HG03103 (cell line): ENCODE results near the gene DBP.
"Not testable (repeated sequence)": the region's sequence is repeated elsewhere in the genome, so short reads cannot be mapped to it uniquely, and the experiment has no call there.

Source experiments
- ATAC-seq: cut with Tn5 transposase; IDR thresholded peaks from one replicate; pipeline ENCODE4 v1.9.1; 2021; ENCODE audit warnings: low read depth; ENCODE audit not compliant: unreplicated experiment

The DBP gene

DNA sequence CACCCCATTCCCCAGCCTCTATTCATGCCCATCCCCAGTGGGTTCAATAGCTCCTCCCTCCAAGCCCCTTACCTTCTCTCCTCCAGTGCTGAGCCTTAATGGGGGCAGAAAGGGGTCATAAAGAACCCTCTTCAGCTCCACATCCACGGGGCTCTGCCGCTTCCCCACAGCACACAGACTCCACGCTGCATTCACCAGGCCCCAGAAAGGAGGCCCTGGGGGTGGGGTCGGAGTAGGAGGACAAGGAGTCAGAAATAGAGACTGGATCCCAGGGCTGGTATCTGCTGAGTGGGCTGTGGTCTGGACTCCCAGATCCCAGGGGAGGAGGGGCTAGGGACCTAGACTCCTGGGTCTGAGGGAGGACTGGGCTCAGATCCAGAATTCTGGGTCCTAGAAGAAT, 7.2 kb upstream of the DBP start:
- ATAC-seq, result no peak

DNA sequence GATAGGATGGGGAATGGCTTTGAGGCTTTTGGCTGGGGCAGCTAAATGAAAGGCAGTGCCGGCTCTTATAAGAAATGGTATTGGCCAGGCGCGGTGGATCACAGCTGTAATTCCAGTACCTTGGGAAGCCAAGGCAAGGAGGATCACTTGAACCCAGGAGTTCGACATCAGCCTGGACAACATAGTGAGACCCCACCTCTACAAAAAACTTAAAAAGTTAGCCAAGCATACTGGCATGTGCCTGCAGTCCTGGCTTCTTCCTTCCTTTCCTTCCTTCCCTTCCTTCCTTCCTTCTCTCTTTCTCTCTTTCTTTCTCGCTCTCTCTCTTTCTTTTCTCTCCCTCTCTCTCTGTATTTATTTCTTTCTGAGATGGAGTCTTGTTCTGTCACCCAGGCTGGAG, 5.7 kb upstream of the DBP start:
- ATAC-seq, result no peak

DNA sequence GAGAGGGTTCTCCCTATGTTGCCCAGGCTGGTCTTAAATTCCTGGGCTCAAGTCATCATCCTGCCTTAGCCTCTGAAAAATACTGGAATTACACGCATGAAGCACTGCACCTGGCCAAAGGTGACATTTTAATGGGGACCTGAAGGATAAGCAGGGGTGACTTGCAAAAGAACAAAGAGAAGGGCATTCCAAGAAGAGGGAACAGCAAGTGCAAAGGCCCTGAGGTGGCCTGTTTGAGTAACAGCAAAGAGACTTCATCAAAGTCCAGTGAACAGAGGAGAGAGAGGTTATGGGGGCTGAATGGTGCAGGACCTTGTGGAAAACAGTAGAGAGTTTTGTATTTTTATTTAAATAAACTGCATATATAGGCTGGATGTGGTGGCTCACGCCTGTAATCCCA, 4.7 kb upstream of the DBP start:
- no peak for ATAC-seq

DNA sequence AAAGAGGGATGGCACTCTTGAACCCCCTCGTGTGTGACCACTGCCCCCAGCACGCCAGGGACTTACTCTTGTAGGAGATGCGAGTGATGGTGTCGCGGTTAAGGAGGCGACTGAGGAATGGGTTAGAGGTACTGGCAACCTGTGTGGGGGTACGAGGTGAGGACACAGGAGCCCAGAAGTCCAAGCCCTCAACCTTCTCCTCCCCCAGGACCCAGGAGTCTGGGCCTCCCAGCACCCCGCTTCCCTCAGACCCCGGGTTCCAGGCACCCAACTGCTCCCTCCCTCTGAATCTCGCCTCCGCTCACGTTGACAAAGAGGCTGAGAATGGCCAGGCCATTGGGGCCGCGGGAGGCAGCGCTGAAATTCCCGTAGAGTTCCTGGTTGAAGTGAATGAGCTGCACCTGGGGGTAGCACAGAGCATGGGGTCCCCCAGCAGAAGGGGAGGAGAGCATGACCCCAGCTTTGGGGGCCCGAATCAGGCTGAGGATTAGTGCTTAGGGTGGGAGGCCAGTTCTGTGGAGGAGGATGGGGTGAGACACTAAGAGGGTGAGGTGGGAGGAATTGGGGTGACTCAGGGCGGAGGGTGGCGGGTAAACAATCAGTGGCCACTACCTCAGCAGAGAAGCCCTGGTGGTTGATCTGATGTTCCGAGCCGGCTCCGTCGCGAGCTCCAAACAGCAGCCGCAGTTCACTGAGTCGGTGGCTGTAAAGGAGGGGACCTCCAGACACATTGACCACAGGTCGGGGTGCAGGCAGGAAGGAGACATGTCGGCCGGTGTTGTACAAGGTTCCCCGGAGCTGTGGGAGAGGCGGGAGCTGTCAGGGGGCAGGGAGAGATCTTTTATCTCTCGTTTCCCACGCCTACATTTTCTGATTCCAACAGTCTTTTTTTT, 2.5 kb upstream of the DBP start:
- no peak for ATAC-seq

DNA sequence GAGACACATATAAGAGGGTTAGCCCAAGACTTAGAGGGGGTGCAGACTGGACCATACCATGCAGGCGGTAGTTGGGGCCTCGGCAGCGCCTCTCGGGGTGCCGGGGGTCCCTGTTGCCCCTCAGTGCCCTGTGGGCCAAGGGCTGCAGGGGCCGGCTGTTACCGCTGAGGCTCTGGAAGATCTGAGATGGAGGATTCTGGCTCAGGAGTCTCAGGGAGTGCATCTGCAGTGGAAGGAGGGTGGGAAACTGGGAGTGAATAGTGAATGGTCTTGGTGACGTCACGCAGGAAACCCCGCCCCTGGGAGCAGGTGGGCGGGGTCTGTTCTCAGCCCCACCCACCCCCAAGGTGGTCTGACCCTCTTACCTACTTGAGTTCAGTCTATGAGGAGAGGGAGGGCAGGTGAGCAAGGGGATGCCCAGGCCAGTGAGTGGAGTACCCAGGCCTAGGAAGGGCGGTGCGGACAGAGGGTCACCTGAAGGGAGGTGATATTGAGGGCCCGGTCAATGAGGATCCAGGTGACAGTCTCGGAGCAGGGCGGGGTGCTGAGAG, 1.7 kb upstream of the DBP start:
- no peak for ATAC-seq

DNA sequence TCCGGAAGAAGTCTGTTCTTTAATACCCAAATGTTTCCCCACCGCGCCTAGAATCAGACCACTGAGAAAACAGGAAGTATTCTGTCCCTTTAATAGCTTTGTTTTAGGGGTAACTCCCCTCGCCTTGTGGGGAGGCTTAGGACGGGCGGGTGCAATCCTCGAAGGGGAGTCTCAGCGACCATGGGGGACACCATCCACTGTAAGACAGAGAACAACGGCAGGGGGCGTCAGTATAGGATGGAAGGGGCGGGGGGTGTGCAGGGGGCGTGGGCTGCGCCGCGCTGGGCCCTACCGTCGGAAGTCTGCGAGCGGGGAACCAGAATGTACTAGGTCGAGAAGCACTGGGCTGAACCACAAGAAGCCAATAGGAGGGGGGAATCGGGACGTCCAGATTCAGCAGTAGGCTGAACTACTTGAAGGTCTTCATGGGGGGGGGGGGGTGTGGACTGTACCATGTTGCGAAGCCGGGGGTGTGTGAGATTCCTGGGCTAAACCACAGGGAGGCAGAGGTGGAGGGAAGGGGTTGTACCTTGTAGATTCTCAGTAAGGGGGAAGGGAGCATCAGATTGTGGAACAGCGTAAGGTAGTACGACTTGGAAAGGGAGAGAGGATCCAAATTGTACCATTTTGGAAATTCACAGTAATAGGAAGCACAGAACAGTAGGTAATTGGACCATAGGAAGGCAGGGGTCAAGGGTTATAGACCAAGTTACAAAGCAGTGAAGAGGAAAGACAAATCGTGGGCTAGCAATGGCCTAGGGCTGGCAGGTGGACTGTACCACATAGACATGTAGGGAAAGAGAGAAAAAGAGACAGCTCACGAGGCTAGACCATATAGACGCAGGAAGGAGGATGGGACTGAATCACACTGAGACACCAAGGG, 1.0 kb upstream of the DBP start:
- peak; percentile 5 for ATAC-seq

DNA sequence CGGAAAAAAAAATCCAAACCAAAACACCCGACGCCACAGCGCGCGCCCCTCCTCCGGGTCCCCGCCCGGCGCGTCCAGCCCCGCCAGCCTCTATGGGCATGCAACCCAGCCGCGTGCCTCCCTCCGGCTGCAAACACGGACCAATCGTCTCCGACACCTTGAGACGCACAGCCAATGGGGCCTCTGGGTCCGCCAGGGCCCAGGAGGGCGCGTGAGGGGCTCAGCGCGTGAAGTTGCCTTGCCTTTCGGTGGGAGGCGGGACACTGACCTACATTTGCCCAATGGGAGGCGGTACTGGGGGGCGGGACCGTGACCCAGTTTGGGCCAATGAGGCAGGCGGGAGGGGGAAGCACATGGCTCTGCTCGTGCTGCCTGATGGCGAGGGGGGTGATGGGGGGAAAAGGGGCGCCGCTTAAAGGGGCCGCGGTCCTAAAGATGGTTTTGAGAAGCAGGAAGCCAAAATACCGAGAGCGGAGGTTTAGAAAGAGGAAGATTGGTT, 319 bp upstream of the DBP start:
- ATAC-seq, result peak; percentile 58

DNA sequence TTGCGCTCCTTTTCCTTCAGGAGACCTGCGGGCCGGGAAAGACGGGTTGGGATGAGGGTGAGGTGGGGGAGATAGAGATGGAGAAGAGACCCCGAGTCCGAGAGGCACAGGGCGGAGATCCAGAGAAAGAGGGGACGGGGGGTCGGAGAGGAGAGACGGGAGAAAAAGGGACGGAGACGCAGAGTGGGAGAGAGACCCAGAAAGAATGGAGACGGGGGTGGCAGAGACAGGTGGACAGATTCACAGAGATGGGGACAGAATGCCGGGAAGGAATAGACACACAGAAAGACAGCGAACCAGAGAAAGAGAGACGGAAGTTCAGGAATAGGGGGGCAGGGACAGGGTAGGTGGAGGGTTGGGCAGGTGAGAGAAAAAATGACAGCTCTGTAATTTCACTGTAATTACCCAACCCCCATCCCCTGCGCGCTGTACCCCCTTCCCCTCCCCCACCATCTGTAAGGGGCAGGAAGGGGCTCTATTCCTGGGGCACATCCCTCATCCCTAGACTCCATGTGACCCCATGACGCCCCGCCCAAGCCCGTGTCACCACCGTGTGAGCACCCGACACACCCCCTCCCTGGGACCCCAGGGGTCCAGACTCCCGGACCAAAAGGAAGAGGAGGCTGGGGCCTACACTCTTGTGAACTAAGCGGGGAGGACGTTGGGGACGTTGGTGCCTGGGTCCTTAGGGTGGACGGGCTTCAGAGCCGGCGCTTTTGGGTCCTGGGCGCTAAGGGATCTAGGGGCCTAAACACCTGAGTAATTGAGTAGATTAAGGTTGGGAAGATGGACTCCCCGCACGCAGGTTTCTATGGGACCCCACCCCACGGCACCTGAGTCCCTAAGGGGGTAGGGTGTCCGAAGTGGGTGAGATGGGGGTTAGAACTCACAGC, 967 bp downstream of the DBP start:
- ATAC-seq, result no peak

DNA sequence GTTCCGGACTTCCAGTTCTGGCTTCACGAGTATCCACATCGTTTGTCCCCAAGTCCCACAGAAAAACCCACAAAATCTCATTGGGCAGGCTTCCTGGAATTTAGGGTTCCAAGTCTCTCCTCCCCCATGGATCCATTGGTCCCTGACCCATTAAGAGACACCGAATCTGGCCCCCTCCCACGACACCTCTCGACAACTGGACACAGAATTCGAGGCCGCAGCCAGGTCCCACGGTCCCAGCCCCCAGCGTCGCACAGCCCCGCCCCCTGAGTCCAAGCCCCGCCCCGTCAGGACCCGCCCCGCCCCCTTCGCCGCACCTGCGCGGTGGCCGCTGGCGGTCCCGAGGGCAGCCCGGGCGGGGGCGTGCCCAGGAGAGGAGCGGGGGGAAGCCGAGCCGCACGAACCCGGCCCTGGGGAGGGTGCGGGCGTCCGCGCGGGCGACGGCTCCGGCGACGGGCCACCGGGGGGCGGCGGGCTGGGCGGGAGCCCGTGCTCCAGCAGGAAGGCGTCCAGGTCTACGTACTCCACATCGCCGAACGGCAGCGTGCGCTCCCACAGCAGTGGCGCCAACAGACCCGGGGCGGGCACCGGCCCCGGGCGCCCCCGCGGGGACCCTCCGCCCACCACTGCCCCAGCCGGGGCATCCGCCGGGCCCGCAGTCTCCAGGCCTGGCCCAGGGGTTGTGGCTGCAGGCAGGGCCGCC, 1.8 kb downstream of the DBP start:
- ATAC-seq, result no peak

DNA sequence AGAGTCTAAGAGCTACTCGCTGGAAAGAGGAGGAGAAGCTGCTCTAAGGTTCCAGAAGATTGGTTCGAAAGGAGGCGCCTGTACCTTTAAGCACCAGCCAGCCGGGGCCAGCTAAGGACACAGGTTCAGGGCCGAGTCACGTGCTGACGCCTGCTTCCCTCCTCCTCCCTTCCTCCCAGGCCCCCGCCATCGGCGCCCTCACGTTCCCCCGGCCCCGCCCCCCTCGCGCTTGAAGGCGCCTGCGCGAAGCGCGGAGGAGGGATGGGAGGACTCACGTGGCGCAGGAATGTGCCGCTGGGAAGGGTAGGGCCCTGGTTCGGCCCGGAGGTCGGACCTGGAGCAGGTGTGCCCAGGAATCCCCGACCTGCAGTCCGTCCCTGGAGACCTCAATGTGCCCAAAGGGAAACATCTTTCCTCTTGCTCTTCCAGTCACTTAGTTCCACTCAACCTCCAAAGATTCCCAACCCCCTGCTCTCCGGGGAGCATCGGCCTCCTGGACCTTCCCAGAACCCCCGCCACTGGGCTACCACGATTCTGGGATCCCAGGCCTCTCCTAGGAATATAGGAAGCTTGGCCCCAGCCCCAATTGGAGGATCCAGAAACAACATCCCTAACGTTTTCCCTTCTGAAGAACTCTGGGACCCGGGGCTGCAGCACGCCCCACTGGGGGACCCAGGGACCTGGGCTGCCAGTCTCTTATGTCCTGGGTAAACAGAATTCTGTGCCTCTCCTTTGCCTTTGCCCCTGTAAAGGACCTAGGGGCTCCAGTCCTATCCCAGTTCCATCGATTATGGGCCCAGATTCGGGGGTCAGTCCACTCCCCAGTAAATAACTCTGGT, 2.5 kb downstream of the DBP start:
- peak; percentile 27 for ATAC-seq

DNA sequence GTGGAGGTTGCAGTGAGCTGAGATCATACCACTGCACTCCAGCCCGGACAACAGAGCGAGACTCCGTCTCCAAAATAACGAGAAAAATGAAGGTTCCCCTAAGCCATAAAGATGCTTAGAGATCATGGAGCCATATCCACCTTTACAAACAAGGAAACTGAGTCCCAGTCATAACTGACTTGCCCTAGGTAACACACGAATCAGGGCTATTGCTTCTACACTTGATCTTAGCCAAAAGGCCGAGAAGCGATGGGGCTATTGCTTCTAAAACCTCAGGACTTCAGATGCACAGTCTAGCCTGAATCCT, 3.2 kb downstream of the DBP start:
- ATAC-seq, result no peak

DNA sequence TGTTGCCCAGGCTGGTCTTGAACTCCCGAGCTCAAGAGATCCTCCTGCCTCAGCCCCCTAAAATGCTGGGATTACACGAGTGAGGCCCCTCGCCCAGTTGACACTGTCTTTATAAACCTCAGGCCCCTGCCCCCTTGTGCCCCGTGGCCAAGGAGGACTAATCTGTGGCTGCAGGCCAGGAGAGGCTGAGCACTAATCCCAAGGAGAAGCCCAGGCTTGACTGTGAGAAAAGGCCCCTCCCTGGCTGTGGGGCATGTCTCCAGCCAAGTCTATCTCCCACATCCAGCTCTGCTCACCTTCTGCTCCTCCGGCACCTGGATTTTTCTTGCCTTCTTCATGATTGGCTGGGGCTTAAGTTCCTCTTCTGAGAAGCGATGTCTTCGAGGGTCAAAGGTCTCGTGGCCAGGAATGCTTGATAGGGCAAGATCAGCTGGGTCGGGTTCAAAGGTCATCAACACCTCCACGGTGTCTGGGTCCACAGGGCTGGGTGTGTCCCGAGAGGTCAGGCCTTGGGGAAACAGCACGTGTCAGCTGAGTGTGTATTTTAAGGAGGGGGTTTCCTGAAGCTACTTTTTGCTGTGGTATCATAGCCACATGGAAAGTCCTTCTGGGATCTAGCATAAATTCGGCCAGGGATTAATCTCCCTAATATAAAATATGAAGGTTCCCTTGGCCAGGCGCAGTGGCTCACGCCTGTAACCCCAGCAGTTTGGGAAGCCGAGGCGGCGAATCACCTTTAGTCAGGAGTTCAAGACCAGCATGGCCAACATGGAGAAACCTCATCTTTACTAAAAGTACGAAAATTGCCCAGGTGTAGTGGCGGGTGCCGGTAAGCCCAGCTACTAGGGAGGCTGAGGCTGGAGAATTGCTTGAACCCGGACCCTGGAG, 3.8 kb downstream of the DBP start:
- ATAC-seq, result no peak

DNA sequence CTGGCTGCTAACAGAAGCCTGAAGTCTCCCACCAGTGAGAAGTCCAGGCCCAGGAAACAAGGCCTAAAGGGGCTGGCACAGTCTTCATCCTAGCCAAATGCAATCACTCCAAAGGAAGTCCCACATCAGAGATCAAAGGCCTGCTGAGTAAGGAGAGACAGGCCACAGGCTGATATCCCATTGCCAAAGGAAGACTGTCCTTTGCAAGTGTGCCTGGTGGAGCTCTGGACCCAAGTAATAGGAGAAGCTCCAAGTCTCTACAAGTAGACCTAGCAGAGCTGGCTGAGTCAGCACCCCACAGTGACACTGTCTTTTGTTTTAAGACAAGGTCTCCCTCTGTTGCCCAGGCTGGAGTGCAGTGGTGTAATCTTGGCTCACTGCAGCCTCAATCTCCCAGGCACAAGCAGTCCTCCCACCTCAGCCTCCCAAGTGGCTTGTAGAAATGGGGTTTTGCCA, 4.5 kb downstream of the DBP start:
- ATAC-seq, result no peak

DNA sequence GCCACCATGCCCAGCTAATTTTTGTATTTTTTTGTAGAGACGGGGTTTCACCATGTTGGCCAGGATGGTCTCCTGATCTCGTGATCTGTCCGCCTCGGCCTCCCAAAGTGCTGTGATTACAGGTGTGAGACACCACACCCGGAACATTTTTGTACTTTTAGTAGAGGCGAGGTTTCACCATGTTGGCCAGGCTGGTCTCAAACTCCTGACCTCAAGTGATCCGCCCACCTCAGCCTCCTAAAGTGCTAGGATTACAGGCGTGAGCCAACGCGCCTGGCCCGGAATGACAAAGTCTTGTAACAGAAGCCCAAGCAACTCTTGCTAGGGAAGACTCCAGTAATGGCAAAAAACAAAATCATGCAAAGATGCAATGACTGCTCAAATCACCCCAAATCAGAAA, 4.9 kb downstream of the DBP start:
- not testable (repeated sequence) for ATAC-seq

DNA sequence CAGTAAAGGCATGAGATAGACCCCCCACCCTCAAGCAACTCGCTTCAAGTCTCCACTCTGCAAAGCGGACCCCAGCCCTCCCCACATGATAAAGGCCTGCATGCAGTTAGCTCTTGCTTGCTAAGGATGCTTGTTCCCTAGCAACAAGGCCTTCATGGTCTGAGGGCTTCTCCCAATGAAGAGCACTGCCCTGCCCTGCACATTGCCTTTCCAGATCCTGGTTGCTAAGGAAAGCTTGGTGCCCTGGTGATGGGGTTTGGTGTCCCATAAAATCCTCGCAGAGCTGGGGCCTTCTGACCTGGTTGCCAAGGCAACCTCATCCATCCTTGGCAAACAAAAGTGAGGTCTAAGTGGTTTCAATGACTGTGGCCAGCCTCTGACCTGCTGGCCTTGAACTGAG, 6.0 kb downstream of the DBP start:
- ATAC-seq, result no peak

DNA sequence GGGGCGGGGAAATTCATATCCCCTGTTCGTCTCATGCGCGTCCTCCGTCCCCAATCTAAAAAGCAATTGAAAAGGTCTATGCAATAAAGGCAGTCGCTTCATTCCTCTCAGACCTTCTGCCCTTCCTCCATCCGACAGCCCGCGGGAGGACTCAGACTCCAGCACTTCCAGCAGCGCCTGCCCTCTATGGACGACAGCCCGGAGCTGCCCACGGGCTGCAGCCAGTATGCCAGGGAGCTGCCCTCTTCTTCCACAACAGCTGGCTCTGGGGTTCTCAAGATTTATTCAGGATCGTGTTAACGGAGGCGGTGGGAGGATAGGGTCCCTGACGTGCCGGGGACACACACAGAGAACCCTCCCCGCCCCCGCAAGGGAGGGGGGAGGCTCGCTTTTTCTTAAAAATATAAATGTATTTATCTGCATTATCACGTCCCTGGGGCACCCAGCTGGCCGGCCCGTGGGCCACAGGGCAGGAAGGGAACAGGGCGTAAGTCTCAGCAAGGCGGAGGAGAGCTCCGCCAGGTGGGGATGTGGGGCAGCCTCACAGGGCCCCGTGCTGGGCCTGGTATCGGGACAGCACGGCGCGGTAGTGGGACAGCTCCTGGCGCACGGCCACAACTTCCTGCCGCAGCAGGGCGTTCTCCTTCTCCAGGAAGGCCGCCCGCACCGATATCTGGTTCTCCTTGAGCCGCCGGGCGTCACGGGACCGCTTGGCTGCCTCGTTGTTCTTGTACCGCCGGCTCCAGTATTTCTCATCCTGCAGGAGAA, 6.7 kb downstream of the DBP start:
- ATAC-seq, result no peak
